ENCODE results near the gene EGFL7.
A peak's percentile ranks its signal among the peaks of the same experiment; 100 is the strongest.

The EGFL7 gene

DNA sequence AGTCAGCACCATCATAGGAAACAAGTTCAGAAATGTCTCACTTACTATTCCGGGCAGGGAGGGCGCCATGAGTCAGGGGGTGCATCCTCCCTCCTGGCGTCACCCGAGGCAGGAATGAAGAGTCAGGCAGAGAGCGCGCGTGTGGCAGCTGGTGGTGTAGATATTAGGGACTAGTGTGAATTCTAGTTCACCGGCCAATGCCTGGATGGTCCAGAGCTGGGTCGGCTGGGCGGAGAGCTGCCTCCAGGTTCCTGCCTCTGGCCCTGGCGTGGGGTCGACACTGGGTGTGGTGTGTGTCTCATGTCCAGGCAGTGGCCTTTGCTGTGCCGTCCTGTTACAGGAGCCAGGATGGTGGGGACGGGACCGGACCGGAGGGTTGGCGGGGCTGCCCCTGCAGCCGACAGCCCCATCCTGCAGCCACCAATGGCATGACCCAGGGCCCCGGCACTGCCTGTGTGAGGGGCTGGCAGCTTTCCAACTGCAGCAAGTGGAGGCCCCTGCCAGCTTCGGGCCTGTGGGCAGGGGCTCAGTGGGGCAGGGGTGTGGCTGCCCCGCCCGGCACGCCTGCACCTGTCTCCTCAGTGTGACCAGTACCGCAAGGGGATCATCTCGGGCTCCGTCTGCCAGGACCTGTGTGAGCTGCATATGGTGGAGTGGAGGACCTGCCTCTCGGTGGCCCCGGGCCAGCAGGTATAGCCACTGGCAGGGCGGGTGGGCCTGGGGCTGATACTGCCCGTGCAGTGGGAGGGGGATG lies 58.8 kb downstream of the EGFL7 start:
- peak overlapping the region in 4 of 11 experiments; percentile 2 to 26 (median 8); a peak in 3 of 22 replicates for H3K27ac ChIP-seq

More for the DNA sequence above, 58.8 kb downstream of the EGFL7 start:
- Histone ChIP-seq H3K9ac (peak overlapping the region in 6 of 11 experiments; percentile 6 to 61 (median 22); a peak in 5 of 22 replicates), H3K36me3 (peaks cover 56 to 85% (median 65%) of the 10 kb centered on the region in 11 experiments), H3K4me1 (peaks cover 81 to 100% (median 89%) of the 10 kb centered on the region in 10 experiments), H3K9me3 (replicated peaks in 1 of 11) (no peaks in the 10 kb centered on the region), H3K27me3 (no peaks in the 10 kb centered on the region), H3K4me3 (no peak overlapping the region), H3K4me2 (peak overlapping the region in 10 of 11 experiments; percentile 58 to 100 (median 82); a peak in 10 of 22 replicates), H4K20me1 (peaks cover 74 to 100% (median 93%) of the 10 kb centered on the region in 11 experiments)
- no peak for TF ChIP-seq Cebpa-rat (IDR thresholded peaks at IDR 0.05)

Data from BLaER1 treated with 17β-estradiol and CSF1 and Interleukin-3, amounts not matched to agents 10 nM and 100 nM (cell line).